Fibroblast of lung (primary cell): ENCODE results near the gene PBX1.

Source experiments
- EZH2 ChIP-seq: IDR thresholded peaks from 2 replicates; pipeline ENCODE4 v1.5.1; 2012; ENCODE audit warnings: low read length, control low read depth, mild to moderate bottlenecking; ENCODE audit errors: missing control alignments
- TF ChIP-seq, protein P1 (sequence below), 2 donors: IDR thresholded peaks in 1 of 2; conservative IDR thresholded peaks in 1 of 2; 1 replicate in 1 of 2; 2 replicates in 1 of 2; pipeline ENCODE4 v1.5.1; 2011 to 2012; ENCODE audit warnings: low read length in 2 of 2, control low read depth in 1 of 2, inconsistent platforms in 1 of 2, low read depth in 1 of 2, mild to moderate bottlenecking in 1 of 2

DNA sequence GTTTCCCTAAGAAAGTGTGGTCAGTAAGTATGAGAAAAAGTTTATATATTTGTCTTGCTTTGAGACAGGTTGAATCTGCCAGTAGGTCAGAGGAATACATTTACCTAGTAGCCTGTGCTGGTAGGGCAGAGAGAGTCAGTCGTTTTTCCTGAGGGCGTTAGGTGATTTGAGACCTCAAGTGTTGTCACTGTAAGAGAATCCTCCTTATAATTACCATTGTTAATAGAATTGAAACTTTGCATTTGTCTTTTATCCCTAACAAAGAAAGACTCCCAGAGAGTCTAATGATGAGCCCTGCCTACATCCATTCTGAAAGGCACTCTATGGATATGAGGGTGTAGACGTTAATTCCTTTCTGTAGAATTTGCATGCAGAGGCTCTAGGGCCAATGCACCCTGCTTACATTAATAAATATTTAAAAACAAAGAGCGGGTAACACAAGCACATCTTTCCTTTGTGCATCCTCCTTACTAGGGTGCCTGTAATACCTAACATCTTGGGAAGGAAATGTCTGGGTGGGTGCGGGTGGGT, 16.4 kb downstream of the PBX1 start:
- TF ChIP-seq, protein P1, sequence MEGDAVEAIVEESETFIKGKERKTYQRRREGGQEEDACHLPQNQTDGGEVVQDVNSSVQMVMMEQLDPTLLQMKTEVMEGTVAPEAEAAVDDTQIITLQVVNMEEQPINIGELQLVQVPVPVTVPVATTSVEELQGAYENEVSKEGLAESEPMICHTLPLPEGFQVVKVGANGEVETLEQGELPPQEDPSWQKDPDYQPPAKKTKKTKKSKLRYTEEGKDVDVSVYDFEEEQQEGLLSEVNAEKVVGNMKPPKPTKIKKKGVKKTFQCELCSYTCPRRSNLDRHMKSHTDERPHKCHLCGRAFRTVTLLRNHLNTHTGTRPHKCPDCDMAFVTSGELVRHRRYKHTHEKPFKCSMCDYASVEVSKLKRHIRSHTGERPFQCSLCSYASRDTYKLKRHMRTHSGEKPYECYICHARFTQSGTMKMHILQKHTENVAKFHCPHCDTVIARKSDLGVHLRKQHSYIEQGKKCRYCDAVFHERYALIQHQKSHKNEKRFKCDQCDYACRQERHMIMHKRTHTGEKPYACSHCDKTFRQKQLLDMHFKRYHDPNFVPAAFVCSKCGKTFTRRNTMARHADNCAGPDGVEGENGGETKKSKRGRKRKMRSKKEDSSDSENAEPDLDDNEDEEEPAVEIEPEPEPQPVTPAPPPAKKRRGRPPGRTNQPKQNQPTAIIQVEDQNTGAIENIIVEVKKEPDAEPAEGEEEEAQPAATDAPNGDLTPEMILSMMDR (conservative IDR thresholded peaks at IDR 0.05 in 1 of 2, IDR thresholded peaks at IDR 0.05 in 1 of 2; ENCODE audit: low read depth in 1 of 2, low read length in 2 of 2): no peak
- TF ChIP-seq EZH2: no peak
